Body of pancreas (tissue), 4 donors: ENCODE measurements around the gene PKP1. TPM values are rescaled to one million over a fixed set of nuclear protein-coding genes. Genes with fewer than 3 reads are reported as not detected.
A peak's percentile ranks its signal among the peaks of the same experiment; 100 is the strongest.

Experiments
- ATAC-seq: fragments of 150-250 bp; one replicate; pipeline ENCODE4 v1.9.1; 2016
- DNase-seq, 4 donors: peaks; one replicate each; pipeline ENCODE4 v3.0.0-alpha.2; 2019
- H3K27ac ChIP-seq, 4 donors: fragments of 200-600 bp; sonication (generic); 1 replicate in 3 of 4; 2 replicates in 1 of 4; pipeline versions ENCODE4 v1.5.1 to v1.6.1; 2016 to 2019; ENCODE audit warnings: mild to moderate bottlenecking in 1 of 4, mixed read lengths in 1 of 4, moderate library complexity in 1 of 4
- H3K27me3 ChIP-seq, 2 donors: fragments of 200-600 bp; sonication (generic); one replicate each; pipeline ENCODE4 v1.6.0; 2016; ENCODE audit warnings: mild to moderate bottlenecking in 1 of 2
- H3K36me3 ChIP-seq, 2 donors: fragments of 200-600 bp; sonication (generic); replicated peaks in 1 of 2; 2 replicates each; pipeline ENCODE4 v1.5.1; 2016; ENCODE audit warnings: low read depth in 2 of 2; ENCODE audit not compliant: insufficient read depth in 1 of 2
- H3K4me1 ChIP-seq: fragments of 200-600 bp; sonication (generic); one replicate; pipeline ENCODE4 v1.6.0; 2016
- H3K4me3 ChIP-seq, 2 donors: fragments of 200-600 bp; sonication (generic); 1 replicate in 1 of 2; 2 replicates in 1 of 2; pipeline ENCODE4 v1.5.1; 2016 to 2019
- H3K9me3 ChIP-seq, 3 donors: fragments of 200-600 bp; sonication (generic); 1 replicate in 2 of 3; 2 replicates in 1 of 3; pipeline ENCODE4 v1.5.1; 2016
- CTCF ChIP-seq, 7 experiments: fragments of 450-650 bp in 4 of 7; fragments of 200-600 bp in 3 of 7; sonication (generic) in 3 of 7; IDR thresholded peaks; one replicate each; pipeline ENCODE4 v1.5.1; 2016 to 2019; ENCODE audit warnings: antibody characterized with exemption in 7 of 7
- POLR2A ChIP-seq, 3 donors: fragments of 450-650 bp; IDR thresholded peaks; one replicate each; pipeline ENCODE4 v1.6.1; 2016; ENCODE audit warnings: antibody characterized with exemption in 3 of 3, mild to moderate bottlenecking in 2 of 3
- WGBS, 2 donors: methylation state at CpG; one replicate each; pipeline ENCODE4 v1.1.5; 2017; 5-methylcytosine and 5-hydroxymethylcytosine counted together
- intact Hi-C: fragments of 100-400 bp; cut with DNase I; formaldehyde crosslinking; loops from one replicate; pipeline ENCODE4 v1.15.1; 2023
- total RNA-seq, 2 donors: library from RNA; depleted of rRNA; stranded (reverse); fragments of >200 nt; gene quantifications; one replicate each; pipeline ENCODE4 v1.1.0, GENCODE V29; 2016

Gene PKP1
- total RNA-seq, 2 donors from 2014 or later = 0.33 TPM; not detected in 1

GRCh38 chr1:201304126-201304525 lies 20.8 kb downstream of the PKP1 start:
- DNase-seq (no peak), ATAC-seq (no peak)
- Histone ChIP-seq H3K36me3 (no peaks in the 10 kb centered on the region), H3K4me1 (peaks cover 3% of the 10 kb centered on the region), H3K27ac (no peak overlapping the region), H3K4me3 (no peak overlapping the region), H3K27me3 (no peaks in the 10 kb centered on the region), H3K9me3 (no peaks in the 10 kb centered on the region)
- no peak for TF ChIP-seq POLR2A (IDR thresholded peaks at IDR 0.05)
- no peak for TF ChIP-seq CTCF (IDR thresholded peaks at IDR 0.05)
- 70 to 77% methylated on average over 3 of the region's 3 CpGs for WGBS, 2 donors
- intact Hi-C loops = no loop called here

GRCh38 chr1:201305815-201306214 lies 22.5 kb downstream of the PKP1 start:
- Histone ChIP-seq H3K4me1 (peaks cover 9% of the 10 kb centered on the region), H3K9me3 (no peaks in the 10 kb centered on the region), H3K27me3 (no peaks in the 10 kb centered on the region), H3K36me3 (no peaks in the 10 kb centered on the region), H3K27ac (no peak overlapping the region), H3K4me3 (no peak overlapping the region)
- ATAC-seq (no peak), DNase-seq (no peak)
- intact Hi-C loops = no loop called here
- no peak for TF ChIP-seq CTCF (IDR thresholded peaks at IDR 0.05)
- no peak for TF ChIP-seq POLR2A (IDR thresholded peaks at IDR 0.05)
- WGBS, 2 donors = 61 to 69% methylated on average over 5 of the region's 5 CpGs

- TF ChIP-seq POLR2A (IDR thresholded peaks at IDR 0.05) = no peak
- no peak for TF ChIP-seq CTCF (IDR thresholded peaks at IDR 0.05)
- ATAC-seq (no peak), DNase-seq (no peak)
- no peaks in the 10 kb centered on the region for H3K36me3 ChIP-seq
- H3K4me3 ChIP-seq = no peak overlapping the region
- no peaks in the 10 kb centered on the region for H3K27me3 ChIP-seq
- peaks cover 9% of the 10 kb centered on the region for H3K4me1 ChIP-seq
- no peaks in the 10 kb centered on the region for H3K9me3 ChIP-seq
- intact Hi-C loops = no loop called here
- 76 to 90% methylated on average over 5 to 7 of the region's 9 CpGs for WGBS, 2 donors
- no peak overlapping the region for H3K27ac ChIP-seq
Observed at GRCh38 chr1:201307231-201307630, 23.9 kb downstream of the PKP1 start.

- Histone ChIP-seq H3K27me3 (no peaks in the 10 kb centered on the region), H3K36me3 (no peaks in the 10 kb centered on the region), H3K27ac (no peak overlapping the region), H3K4me3 (no peak overlapping the region), H3K4me1 (peaks cover 9% of the 10 kb centered on the region), H3K9me3 (no peaks in the 10 kb centered on the region)
- 73 to 81% methylated on average over 7 to 11 of the region's 11 CpGs for WGBS, 2 donors
- TF ChIP-seq CTCF (IDR thresholded peaks at IDR 0.05) (no peak), POLR2A (IDR thresholded peaks at IDR 0.05) (no peak)
- no peak for DNase-seq
- intact Hi-C loops = no loop called here
- no peak for ATAC-seq
Observed at GRCh38 chr1:201307760-201308499, 24.6 kb downstream of the PKP1 start.

- 11 to 16% methylated on average over 9 of the region's 9 CpGs for WGBS, 2 donors
- Histone ChIP-seq H3K27ac (peak overlapping the region in 2 of 4 donors; percentile 11 to 24), H3K27me3 (no peaks in the 10 kb centered on the region)
Observed at GRCh38 chr1:201309416-201309815, 26.1 kb downstream of the PKP1 start.

More at GRCh38 chr1:201309416-201309815, 26.1 kb downstream of the PKP1 start:
- H3K36me3 ChIP-seq = no peaks in the 10 kb centered on the region
- H3K4me1 ChIP-seq = peaks cover 9% of the 10 kb centered on the region
- no peaks in the 10 kb centered on the region for H3K9me3 ChIP-seq
- TF ChIP-seq CTCF (IDR thresholded peaks at IDR 0.05) = peak in 1 of 7 experiments; percentile 17
- no peak for TF ChIP-seq POLR2A (IDR thresholded peaks at IDR 0.05)
- intact Hi-C loops = no loop called here
- H3K4me3 ChIP-seq = no peak overlapping the region
- peak; percentile 47 to 74 (median 62) for DNase-seq
- peak; percentile 82 for ATAC-seq
